Right ventricle myocardium inferior (tissue), 1 donor: ENCODE results near the gene NHERF1. TPM values are rescaled to one million over a fixed set of nuclear protein-coding genes. Genes with fewer than 3 reads are reported as not detected.

Experiments used
- ATAC-seq: fragments of 200-7000 bp; cut with Tn5 transposase; one replicate; pipeline ENCODE4 v1.9.1; 2020; ENCODE audit warnings: mild to moderate bottlenecking, moderate library complexity
- DNase-seq: peaks from one replicate; pipeline ENCODE4 v3.0.0; 2021; ENCODE audit errors: missing footprints
- intact Hi-C: fragments of 100-400 bp; cut with DNase I; formaldehyde crosslinking; loops from one replicate; pipeline ENCODE4 v1.11.0; 2022
- microRNA-seq: library from miRNA; unstranded; fragments of <30 nt; microRNA quantifications from one replicate; pipeline ENCODE4 v1.2.0, GENCODE V29; 2020
- total RNA-seq: library from RNA; stranded (reverse); fragmentation: NEBNext Ultra II Directional; extraction: Animal tissue kit (Norgen Biotek cat#: 25700); gene quantifications from one replicate; pipeline ENCODE4 v1.2.1, GENCODE V29; 2021
- donor health status: DM: no; HTN: yes; CAD: no; lungs with severe emphysema.

Gene NHERF1
- total RNA-seq, 1 donor from 2014 or later, result 15.9 TPM

DNA sequence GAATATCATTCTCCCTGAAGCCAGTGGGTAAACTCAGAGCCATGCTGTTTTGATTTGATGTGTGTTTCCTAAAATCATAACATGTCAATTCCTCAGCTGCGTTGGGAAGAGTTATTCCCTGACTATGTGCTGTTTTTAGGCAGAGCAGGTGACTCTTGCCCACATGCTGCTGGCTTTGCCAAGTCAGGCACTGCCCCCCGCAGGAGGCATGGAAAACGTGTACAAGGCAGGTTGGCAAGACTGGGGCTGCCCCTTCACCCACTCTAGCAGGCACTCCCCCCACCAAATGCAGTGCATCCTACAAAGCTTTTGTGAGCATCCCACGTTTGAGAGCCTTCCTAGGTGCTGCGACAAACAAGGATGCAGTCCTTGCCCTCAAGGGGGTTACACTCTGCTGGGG, 66.0 kb downstream of the NHERF1 start:
- ATAC-seq (no peak), DNase-seq (no peak)
- intact Hi-C loops, result no loop called here

DNA sequence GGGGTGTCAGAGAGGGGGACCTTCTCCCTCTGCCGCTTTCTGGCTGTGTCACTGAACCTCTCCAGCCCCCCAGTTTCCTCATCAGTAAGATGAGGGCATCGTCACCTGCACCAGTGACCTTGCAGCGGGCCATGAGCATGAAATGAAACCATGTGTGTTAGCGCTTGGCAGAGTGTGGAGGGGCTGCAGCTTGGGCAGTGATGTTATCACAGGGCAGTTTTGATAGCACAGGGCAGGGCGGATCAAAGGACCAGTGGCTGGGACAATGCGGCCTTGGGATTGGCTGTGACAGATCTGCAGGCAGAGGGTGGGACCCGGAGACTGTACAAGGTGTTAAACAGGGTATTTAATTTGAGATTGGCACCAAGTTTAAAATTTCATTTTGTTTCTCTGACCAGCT, 66.6 kb downstream of the NHERF1 start:
- ATAC-seq, result no peak
- no peak for DNase-seq
- intact Hi-C loops, result no loop called here

DNA sequence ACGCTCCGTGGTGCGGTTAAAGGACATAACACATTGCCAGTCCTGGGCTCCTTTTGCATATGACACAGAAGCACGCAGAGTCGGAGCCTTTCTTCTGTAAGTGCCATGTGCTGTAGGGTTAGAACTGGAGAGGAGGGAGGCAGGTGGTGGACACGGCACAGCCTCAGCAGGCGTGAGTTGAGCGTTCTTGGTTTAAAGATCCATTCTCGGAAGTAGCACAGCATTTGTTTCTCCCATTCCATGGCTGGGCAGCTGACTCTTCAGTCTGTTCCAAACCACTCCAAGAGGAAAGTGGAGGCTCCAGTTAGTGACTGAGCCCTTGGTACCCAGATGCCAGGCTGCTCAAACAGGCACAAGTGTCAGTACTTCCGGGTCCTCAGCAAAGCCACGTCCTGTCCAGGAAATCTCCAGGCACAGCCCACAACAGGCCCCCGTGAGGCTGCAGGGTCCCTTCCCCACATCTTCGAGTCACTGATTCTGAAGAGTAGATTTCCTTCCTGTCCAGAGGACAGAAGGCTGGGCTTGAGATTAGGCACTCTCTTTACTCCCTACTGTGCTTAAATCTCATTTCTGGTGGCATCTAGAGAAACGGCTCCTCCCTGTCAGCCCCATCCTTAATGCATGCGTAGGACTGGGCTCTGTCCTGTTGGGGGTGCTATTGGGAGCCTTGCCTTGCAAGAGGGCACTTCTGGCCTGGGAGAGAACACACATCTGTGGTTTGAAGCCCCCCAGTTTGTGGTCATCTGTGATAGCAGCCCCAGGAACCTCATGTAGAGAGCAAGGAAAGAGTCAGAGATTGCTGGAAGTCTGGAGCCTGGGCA, 67.3 kb downstream of the NHERF1 start:
- intact Hi-C loops, result no loop called here

DNA sequence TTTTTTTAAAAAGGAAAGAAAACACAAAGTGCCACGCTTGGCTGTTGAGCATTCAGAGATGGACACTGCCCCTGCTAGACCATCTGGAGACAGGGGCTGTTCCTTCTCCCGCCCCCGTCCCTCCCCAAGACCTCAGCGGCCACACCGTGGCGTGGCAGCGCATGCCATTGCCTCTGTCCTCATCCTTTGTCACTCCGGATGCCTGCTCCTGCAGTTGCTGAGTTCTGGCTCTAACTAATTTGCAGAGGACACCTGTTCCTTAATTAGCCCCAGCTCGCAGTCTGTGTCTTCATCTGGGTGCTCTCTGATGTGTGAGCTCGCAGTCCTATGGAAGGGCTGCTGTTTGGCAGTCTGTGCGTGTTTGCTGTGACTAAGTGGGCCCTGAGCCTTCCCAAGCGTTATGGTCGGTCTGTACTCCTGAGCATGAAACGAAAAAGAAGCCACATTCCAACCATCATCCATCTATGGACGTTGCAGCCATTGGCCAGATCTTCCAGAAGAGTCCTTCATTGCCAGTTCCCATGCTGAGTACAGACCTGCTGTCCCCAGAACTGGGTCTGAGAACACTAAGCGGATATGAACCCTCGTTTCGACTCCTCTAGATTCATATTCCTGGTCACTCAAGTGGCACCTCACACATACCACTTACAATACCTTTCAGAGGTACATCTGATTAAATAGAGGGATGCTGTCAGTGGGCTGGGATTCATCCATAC, 68.6 kb downstream of the NHERF1 start:
- no peak for DNase-seq
- ATAC-seq, result no peak
- intact Hi-C loops, result no loop called here

More for the DNA sequence above, 67.3 kb downstream of the NHERF1 start:
- ATAC-seq (no peak), DNase-seq (no peak)

DNA sequence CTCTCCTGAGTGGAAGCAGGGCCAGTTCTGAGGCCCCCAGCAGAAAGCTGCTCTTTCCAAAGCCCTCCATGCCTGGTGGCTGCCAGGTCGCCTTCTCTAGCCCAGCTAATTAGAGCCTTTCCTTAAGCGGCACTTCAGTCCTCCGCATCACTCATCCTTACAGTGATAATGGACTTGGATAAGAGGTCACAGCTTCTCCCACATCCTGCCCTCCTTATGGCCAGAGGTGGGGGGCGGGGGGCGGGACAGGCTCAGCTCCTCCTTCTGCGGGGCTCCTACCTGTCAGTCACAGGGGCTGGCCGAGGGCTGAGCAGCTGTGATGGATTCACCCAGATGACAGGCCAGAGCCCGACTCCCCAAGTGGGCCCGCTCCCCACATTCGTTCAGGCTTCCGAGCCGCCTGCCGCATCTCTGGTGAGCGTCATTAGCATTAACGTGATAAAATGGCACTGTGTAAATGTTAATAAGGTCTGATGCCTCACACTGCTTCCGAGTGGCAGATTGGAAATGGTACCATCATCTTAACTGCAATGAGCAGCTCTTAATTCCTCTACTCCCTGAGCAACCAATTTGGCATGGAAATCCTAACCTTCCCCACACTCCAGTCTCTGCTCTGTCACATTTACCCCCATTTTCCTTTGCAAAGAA, 70.0 kb downstream of the NHERF1 start:
- ATAC-seq (no peak), DNase-seq (no peak)
- intact Hi-C loops, result no loop called here

Small RNA genes lying within 50 kb of the gene (microRNA-seq; reads per million reads assigned to microRNA genes)
- 9.0 reads per million, percentile 21 among the genes with 10 or more reads in this experiment for gene MIR3615

Other genes with a start within 250 kb of the NHERF1 start
- 0.19 TPM for gene CD300LB, start 217.2 kb upstream of the NHERF1 start, total RNA-seq
- 1.2 TPM for gene CD300C, start 202.5 kb upstream of the NHERF1 start, total RNA-seq
- not detected for gene CD300H, start 181.1 kb upstream of the NHERF1 start, total RNA-seq
- gene CD300LD, start 156.3 kb upstream of the NHERF1 start, total RNA-seq, result not detected
- 0.46 TPM for gene CD300E, start 124.9 kb upstream of the NHERF1 start, total RNA-seq
- 0.35 TPM for gene CD300LF, start 35.7 kb upstream of the NHERF1 start, total RNA-seq
- 2.6 TPM for gene RAB37, start 11.4 kb upstream of the NHERF1 start, total RNA-seq
- gene NAT9, start 27.7 kb downstream of the NHERF1 start, total RNA-seq, result 19.4 TPM
- gene GRIN2C, start 111.3 kb downstream of the NHERF1 start, total RNA-seq, result 1.2 TPM
- gene FDXR, start 124.4 kb downstream of the NHERF1 start, total RNA-seq, result 4.3 TPM
- 0.19 TPM for gene FADS6, start 145.0 kb downstream of the NHERF1 start, total RNA-seq
- gene USH1G, start 174.6 kb downstream of the NHERF1 start, total RNA-seq, result not detected
- gene OTOP2, start 175.6 kb downstream of the NHERF1 start, total RNA-seq, result not detected
- not detected for gene OTOP3, start 187.3 kb downstream of the NHERF1 start, total RNA-seq
- gene HID1, start 224.1 kb downstream of the NHERF1 start, total RNA-seq, result 8.5 TPM
- 22.1 TPM for gene CDR2L, start 239.0 kb downstream of the NHERF1 start, total RNA-seq